MV-4-11 (cell line): ENCODE measurements around the gene RNF220.
"Not testable (repeated sequence)": the region's sequence is repeated elsewhere in the genome, so short reads cannot be mapped to it uniquely, and the experiment has no call there.

Source experiments
- DNase-seq: peaks from one replicate; lab custom pipeline; 2025; lab: John Stamatoyannopoulos, UW

RNF220 gene

DNA sequence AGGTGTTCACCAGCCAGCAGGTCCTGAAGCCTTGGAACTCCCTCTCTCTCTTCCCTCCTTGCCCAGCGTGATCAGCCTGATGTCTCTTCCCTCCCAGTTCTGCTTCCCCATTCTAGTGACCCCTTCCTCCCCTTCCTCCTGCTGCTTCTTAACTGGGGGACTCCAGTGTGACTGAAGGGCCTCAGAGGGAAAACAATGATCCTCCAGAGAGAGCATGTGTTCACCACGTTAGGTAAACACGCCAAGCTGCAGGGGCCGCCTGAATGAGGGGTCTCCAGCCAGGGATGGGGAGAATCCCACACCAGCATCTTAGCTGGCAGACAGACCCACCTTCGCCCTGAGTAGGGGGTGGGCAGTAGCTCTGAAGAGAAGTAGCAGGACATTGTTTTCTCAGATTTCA, 144.5 kb downstream of the RNF220 start:
- DNase-seq = no peak

DNA sequence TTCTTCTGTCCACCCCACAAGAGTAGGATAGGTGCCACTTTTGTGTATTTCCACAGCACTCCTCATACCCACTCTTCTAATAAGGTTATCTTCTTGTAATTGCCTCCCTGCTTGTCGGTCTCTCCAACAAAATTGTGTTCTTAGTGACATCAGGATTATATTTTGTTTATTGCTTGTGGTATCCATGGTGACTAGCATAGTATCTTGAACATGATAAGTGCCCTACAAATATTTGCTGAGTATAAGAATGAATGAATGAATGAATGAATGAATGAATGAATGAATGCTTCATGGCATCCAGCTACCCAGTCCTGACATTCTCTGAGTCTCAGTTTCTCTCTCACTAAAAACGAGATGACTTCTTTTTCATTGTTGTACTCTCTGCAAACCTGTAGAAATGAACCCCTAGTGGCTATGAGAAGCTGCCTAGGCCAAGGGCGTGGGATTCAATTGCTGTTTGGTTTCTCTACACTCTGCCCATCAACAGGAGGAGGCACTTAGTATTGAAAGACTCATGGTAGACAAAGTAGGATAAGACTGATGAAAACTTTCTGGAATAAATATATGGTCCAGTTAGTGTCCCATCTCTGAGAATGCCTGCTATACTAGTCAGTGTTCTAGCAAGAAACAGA, 148.2 kb downstream of the RNF220 start:
- no peak for DNase-seq

DNA sequence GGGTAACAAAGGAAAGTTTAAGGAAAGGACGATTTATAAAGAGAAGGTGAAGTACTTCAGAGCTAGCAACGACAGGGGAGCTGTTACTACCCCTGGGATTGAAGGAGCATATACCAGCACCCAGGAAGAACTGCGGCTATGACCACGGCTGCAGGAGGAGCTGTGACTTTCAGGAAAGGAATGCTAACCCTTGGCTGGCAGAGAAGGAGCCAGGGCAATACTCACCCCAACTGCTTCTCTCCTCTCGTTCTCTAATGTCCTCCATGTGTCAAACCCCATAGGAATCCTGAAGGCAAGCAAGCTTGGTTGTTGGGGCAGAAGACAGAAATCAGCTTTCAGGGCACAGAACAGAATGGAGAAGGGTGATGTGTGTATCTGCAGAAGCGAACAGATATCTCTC, 148.7 kb downstream of the RNF220 start:
- no peak for DNase-seq

DNA sequence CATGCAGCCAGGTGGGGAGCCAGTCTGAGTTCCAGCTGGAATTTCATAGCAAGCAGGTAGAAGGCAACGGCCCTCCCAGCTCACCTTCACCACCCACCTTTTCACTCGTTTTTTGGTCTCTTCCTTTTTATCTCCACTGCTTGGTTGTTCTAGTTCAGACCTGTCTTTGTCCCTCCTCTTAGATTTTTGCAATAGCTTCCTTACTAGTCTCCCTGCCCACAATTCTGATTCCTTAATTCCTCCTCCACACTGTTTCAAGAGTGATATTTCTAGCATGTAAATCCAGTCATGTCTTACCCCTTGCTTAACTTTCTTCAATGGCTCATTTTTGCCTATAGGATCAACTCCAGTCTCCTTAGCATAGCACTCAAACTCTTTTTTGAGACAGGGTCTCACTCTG, 149.7 kb downstream of the RNF220 start:
- DNase-seq = no peak

DNA sequence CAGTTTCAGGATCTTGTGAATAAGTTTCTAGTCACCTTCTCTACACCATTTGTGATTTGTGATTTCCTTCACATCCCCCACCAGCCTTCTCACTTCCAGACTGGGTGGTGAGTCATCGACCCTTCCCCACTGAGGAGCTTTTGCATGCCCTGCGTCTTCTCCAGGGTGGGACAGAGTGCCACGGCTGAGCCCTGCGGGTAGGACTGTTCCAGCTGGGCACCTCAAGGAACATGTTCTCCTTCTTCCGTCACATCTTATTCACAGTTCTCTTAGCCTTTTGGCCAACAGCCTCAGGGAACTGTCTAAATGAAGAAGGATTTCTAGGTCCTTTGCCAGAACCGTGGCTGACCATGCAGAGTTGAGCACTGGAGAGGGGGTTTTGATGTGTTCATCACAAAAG, 152.7 kb downstream of the RNF220 start:
- DNase-seq = no peak

DNA sequence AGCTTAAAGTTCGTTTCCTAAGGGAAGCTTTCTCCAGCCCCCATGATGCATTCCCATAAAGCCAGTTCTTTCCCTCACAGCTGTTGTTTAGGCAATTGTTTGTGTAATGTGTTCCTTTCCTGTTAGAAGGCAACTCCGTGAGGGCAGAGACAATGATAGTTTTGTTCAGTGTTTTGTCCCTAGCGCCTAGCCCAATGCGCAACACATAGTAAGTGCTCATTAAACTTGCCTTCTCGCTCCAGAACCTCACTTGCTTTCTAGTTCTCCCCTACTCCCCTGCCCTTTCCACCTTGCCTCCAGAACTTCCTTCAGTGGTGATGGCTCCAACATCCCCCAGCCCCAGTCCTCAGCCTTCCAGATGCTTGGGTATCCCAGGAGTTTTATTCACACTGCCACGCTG, 153.8 kb downstream of the RNF220 start:
- no peak for DNase-seq

DNA sequence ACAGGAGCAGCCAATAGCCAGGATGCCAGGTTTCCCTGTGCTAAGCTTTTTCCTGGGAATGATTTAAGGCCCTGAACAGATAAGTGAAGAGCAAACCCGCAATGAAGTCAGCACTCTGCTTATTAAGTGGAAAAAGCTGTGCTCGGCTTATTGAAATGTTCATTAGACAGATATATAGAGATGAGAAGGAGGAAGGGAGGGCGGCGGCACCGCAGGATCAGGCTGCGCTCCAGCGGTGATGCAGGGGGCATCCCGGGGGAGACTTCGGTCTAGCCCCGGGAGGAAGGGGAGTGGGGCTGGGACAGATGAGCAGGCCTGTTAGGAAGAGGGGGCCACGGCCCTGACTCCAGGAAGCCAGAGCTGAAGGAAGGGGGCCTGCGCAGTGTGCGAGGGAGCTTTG, 154.3 kb downstream of the RNF220 start:
- no peak for DNase-seq

DNA sequence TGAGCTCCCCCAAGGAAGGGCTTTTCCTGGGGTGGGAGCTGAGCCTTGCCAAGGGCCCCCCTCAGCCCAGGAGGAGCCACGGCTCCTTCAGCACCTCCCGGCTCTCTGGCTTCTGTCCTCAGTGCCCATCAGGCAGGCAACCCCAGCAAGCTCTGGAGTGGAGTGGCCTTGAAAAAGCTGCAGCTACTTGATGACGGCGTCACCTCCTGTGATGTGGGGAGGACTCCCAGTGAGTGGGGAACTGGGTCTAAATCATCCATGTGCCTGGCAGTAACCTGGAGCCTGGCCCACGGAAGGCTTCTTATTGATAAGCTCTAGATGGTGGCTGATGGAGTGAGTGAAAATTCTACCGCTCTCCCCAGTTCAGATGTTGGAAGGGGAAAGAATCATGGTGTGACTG, 154.9 kb downstream of the RNF220 start:
- no peak for DNase-seq

DNA sequence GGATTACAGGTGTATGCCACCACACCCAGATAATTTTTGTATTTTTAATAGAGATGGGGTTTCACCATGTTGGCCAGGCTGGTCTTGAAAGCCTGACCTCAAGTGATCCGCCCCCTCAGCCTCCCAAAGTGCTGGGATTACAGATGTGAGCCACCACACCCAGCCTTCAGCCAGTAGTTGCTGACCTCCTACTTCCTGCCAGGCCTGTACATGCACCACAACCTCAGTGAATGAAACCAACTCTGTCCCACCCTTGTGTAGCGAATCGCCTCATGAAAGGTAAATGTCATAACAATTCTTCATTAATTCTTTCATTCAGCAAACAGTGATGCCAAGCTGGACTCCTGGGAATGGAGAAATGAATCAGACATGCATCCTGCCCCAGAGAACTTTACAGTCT, 155.6 kb downstream of the RNF220 start:
- not testable (repeated sequence) for DNase-seq

DNA sequence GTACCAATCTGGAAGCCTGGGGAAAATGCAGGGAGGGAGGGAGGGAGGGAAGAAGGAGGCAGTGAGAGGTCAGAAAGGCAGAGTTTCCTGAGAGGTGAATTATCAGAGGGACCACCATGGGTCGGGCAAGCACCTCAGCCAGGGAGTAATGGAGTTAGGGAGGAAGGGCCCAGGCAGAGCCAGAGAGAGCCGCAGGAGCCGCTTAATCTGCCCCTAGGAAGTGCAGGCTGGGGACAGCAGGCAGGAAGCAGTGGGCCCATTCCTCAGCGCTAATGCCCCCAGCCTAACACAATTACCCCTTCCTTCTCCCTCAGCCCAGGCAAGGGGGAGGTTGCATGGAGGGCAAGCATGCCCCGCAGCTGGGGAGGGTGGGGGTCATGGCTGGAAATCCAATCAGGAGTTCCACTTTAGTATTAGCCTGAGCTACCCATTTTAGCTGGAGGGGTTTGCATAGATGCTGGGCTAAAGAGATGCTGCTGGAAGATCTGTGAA, 160.2 kb downstream of the RNF220 start:
- DNase-seq = no peak

DNA sequence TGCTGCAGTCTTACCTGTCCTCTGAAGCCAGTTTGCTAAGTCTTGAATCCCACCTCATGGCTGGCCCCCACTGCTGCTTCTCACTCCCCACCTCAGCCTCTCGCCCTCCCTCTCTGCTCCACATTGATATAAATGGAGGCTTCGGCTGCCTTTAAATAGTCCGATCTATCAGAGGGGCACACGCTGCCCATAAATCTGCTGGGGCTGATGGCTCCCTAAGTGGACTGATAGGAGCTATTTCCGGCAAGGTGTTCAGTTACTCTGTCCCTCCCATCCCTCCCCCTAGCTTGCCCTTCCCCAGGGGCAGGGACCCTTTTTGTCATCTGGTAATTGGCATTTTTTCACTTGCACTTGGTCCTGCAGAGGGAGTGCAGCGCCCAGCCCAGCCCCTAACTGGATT, 160.8 kb downstream of the RNF220 start:
- DNase-seq = no peak

DNA sequence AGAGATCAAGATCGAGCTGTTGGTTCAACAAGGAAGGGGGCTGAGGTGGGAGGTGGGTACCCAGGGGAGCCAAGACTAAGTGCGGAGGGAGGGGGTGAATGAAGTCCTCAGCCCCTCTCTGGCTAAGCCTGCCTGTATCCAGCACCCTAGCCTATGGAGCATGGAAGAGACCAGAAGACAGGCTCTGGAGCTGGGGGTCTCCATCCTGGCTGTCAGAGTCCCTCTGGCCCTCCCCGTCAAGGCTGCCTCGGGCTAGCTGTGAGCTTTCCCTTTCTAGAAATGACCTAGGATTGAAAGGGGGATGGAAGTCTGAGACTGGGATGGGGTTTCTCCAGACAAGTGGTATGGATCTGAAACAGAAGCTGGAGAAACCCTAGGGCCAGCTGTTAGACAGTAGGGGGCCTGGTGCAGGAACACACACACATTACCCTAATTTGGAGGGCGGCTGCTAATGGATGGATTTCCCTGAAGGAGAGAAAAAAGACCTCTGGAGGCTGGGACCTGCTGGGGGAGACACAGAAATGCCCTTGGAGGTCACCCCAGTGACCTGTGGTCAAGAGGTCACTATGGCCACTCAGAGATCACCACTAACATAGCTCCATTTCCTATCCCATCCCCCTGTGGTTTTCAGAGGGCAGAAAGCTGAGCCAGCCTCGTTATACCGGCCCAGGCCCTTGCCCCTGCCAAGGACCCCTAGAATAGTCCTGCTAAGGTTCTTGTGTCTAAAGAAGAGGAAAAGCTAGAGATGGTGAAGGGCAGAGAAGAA, 161.4 kb downstream of the RNF220 start:
- no peak for DNase-seq

DNA sequence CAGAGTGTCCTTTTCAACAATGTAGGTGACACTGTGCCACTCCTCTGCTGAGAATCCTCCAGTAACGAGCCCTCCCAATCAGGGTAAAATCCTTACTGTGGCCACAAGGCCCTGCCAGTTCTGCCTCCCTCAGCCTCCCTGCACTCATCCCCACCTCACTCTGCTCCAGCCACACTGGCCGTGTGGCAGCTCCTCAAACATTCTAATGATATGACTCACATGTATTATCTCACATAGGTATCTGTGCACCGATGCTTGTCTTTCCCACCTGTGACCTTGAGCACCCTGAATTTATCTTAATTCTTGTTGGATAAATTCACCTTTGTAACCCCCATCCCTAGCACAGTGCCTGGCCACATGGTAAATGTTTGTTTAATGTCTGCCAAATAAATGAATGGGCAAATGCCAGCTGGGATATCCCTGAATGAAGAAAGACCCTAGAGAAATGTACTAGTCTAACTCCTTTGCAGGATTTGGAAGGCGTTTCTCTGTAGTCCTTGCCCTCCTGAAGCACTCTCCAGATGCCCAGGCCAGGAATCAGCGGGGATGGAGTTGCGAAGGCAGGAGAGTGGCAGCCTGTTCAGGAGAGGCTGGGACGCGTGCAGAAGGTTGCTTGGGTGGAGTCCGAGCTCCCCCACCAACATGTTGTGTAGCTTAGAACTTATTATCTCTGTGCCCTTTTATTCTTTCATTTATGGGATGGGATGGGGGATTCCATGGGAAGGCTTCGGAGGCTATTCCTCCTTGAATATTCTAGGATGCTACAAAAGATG, 163.3 kb downstream of the RNF220 start:
- no peak for DNase-seq

DNA sequence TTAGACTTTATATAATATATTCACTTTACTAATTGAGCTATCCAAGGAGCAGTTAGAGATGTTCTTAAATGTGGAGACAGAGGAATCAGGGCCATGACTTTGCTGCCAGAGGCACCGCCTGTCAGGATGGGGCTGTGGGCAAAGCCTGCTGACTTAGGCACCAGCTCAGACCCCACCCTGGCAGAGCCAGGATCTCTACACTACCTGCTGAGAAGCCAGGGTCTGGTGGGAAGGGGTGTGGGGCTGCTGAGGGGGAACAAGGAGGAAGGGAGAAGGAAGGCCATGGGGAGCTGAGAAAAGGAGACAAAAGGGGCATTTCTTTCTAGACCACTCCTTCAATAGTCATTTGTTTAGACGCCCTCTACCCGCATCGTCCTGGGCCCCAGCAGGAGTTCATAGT, 164.4 kb downstream of the RNF220 start:
- no peak for DNase-seq

DNA sequence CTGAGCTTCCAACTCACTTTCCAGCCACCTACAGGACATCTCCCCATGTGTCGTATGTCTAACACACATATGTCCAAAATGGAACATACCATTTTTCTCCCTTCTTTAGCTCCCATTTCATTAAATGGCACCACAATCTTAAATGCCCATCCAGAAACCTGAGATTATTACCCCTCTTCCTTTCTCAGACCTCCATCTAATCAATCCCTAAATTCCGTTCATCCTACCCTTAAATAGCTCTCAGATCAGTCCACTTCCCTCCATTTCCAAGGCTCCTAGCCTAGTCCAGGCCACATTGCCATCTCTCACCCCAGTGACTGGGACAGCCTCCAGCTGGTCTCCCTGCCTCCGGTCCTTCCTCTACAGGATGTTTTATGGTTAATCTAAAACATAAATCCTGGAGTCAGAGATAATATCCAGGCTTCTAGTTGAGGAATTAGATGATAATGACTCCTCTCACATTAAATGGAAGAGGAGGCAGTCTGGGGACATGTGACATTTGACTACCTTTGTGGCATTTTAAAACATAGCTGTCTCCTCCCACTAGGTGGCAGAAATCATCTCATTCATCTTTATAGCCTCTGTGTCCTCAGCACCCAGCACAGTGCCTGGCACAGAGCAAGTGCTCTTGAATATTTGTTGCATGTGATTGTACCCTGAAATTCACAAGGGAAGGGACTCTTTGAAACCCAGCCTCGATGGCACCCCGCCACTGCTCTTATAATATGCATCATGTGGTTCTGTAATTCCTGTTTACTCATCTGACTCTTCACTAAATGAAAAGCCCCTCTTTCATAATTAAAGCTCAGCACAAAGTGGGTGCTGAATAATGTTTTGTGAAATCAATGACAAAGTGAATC, 166.9 kb downstream of the RNF220 start:
- DNase-seq = no peak

DNA sequence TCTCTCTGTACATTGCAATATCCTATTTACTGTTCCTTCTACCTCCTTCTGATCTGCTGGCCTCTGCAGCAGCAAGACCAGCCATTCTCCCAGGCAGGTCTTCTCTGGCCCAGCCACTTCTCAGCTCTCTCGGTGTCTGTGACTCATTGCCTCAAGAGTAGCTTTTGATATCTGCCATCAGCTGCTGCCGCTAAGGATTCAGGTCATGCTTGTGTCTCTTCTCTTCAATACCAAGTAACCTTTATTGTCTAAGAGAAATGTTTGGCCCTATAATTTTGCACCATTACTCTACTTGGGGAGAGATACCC, 167.5 kb downstream of the RNF220 start:
- no peak for DNase-seq

DNA sequence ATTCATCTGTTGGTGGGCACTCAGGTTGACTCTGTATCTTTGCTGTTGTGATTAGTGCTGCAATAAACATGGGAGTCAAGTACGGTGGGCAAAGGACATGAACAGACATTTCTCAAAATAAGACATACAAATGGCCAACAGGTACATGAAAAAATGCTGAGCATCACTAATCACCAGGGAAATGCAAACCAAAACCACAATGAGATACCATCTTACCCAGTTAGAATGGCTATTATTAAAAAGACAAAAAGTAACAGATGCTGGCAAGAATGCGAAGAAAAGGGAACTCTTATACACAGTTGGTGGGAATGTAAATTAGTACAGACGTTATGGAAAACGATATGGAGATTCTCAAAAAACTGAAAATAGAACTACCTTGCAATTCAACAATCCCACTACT, 170.3 kb downstream of the RNF220 start:
- no peak for DNase-seq

DNA sequence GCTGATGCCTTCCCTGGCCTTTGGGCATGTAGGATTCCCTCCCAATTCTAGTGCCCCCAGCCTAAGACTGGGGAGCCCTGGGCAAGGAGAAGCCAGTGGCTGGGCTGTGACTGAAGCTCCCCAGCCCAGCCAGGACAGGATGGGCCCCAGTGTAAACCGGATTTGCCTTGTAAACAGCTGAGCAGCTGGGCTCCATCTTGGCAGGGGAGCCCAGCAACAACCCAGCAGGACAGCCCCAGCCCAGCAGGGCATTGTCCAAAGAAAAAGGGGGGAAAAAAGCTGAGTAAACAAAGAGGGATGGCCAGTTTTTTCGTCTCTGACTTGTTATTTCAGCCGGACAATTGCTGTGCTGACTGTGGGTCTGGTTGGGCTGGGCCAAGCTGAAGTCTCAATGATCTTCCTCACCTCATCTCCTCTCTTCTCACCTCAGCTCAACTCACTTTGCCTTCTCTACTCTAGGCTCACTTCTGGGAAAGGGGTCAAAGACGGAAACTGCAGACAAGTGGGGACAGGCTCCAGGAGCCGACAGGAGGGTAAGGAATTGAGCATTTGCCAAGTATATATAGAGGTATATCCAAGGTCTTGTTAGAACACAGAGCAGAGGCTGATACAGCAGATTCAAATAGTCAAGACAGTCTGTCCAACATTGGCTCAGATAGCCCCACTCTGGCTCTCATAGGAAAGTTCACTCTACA, 171.5 kb downstream of the RNF220 start:
- DNase-seq = no peak

DNA sequence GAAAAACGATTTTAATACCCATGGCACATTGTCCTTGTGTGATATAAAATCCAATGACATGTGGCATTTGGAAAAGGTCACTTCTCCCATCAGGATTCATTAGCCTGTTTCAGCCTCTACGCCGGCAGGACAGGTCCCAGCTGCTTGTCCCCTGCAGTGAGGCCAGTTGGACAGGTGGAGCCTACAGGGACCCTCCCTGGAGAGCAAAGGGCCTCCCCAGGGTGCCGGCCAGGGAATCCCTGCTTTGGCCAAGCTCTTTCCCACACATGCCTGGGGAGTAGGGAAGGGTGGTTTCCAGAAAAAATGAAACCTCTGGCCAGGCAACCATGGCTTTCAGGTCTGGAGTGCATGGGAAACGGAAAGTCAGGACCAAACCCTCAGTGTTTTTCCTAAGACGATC, 176.2 kb downstream of the RNF220 start:
- DNase-seq = no peak

DNA sequence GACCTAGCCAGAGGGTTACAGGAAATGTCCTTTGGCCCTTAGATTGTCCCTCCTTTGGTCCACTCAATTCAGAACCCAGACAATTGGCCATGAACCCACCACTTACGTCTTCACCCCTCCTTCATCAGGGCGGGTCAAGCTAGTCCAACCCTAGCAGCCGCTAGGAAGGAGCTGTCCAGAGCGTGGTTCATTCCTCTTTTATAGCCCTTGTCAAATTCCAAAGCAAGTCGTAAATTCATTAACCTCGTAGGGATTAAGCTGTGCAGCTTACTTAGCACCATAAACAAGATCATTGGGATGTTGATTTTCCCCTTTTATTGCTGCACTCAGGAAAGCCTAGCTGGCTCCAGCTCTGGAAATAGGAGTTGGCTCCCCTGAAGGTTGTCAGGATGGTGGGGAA, 179.1 kb downstream of the RNF220 start:
- no peak for DNase-seq

DNA sequence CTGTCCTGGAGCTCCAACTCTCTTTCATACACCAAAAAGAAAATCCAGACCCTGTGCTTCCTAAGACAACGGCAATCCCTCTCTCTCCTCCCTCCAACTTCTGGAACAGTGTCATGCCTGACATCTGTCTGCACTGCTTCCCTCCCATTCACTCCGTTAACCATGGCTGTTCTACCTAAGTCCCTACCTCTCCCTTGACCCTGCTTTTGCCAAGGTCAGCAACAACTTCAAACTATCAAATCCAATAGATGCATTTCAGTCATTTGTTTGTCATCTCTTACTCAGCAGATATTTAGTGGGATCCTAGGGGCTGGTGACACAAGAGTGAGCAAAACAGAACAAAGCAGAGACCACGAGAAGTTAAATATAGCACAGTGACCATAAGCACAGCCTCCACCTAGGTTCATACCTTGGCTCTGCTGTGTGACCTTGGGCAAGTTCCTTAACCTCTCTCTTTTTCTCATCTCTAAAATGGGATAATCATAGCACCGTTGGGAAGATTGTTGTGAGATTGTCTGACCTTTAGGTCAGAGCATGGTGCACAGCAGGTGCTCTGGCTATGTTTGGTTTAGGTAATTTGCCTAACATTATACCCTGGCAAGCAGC, 180.4 kb downstream of the RNF220 start:
- no peak for DNase-seq
